HepG2 (cell line): Measurements from ENCODE around the gene GAL3ST2. TPM values are rescaled to one million over a fixed set of nuclear protein-coding genes. Genes with fewer than 3 reads are reported as not detected.

Source experiments
- ATAC-seq: fragments of 200-7000 bp; cut with Tn5 transposase; 3 replicates; pipeline ENCODE4 v1.9.1; 2020; ENCODE audit warnings: mild to moderate bottlenecking, moderate library complexity
- BruUV-seq: library from RNA; stranded (reverse); fragments of 400-500 nt; replicated peaks from 2 replicates; lab custom pipeline; 2021; lab: Mats Ljungman, UMichigan
- CTCF ChIA-PET: fragments of 300-600 bp; formaldehyde crosslinking; extraction: SDS; loops from one replicate; lab custom pipeline; 2021; ENCODE audit warnings: low total read pairs, inconsistent platforms, low intra/inter-chr PET ratio; lab: Yijun Ruan, JAX
- POLR2A ChIA-PET: fragments of 350-600 bp; sonication (Branson Sonifier 250); formaldehyde crosslinking; loops from one replicate; lab custom pipeline; 2020; ENCODE audit warnings: antibody characterized with exemption, inconsistent platforms; lab: Yijun Ruan, JAX
- DNase-seq: peaks from one replicate; pipeline ENCODE4 v3.0.0-alpha.2; 2015; ENCODE audit warnings: low spot score
- FAIRE-seq: peaks from 3 replicates; lab custom pipeline; 2011; peaks lifted over from hg19 to GRCh38; lab: Jason Lieb, UNC
- H2AFZ ChIP-seq: one replicate; pipeline ENCODE4 v1.6.1; 2011; ENCODE audit warnings: low read length, inconsistent platforms
- H3K27ac ChIP-seq: fragments of 300-600 bp; 3 replicates; pipeline ENCODE4 v1.8.0; 2011; ENCODE audit warnings: mixed run types, mild to moderate bottlenecking, mixed read lengths, low read length, inconsistent platforms; ENCODE audit not compliant: insufficient read depth; ENCODE audit errors: extremely low read length
- H3K27me3 ChIP-seq, 2 experiments: fragments of 200-600 bp in 1 of 2; 2 replicates in 1 of 2; 3 replicates in 1 of 2; pipeline versions ENCODE4 v1.6.0 to v1.8.0; 2011; ENCODE audit warnings: low read length in 2 of 2, mild to moderate bottlenecking in 2 of 2, moderate library complexity in 2 of 2, inconsistent platforms in 1 of 2; ENCODE audit not compliant: insufficient read depth in 2 of 2, control insufficient read depth in 1 of 2
- H3K36me3 ChIP-seq, 2 experiments: fragments of 200-600 bp in 1 of 2; replicated peaks in 1 of 2; 2 replicates in 1 of 2; 3 replicates in 1 of 2; pipeline versions ENCODE4 v1.5.1 to v1.8.0; 2011; ENCODE audit warnings: low read length in 2 of 2, inconsistent platforms in 1 of 2; ENCODE audit not compliant: insufficient read depth in 2 of 2, control insufficient read depth in 1 of 2
- H3K4me1 ChIP-seq: 2 replicates; pipeline ENCODE4 v1.5.1; 2012; ENCODE audit warnings: low read length, inconsistent platforms; ENCODE audit not compliant: insufficient read depth
- H3K4me2 ChIP-seq: 2 replicates; pipeline ENCODE4 v1.6.0; 2011; ENCODE audit warnings: low read depth, low read length, inconsistent platforms
- H3K4me3 ChIP-seq, 3 experiments: fragments of 200-600 bp in 1 of 3; sonication (generic), shearing (Covaris generic) in 1 of 3; replicated peaks in 1 of 3; 2 replicates each; pipeline ENCODE4 v1.5.1; 2011 to 2016; ENCODE audit warnings: low read length in 3 of 3, inconsistent platforms in 2 of 3, low read depth in 2 of 3, mild to moderate bottlenecking in 2 of 3, control low read depth in 1 of 3, mixed read lengths in 1 of 3; ENCODE audit not compliant: insufficient read depth in 1 of 3
- H3K79me2 ChIP-seq: one replicate; pipeline ENCODE4 v1.6.1; 2011; ENCODE audit warnings: low read length, inconsistent platforms; ENCODE audit not compliant: insufficient read depth
- H3K9ac ChIP-seq: 2 replicates; pipeline ENCODE4 v1.6.0; 2011; ENCODE audit warnings: mild to moderate bottlenecking, low read depth, low read length, inconsistent platforms; ENCODE audit not compliant: insufficient read depth
- H3K9me3 ChIP-seq: 2 replicates; pipeline ENCODE4 v1.5.1; 2012; ENCODE audit warnings: mild to moderate bottlenecking, low read length
- H4K20me1 ChIP-seq: 2 replicates; pipeline ENCODE4 v1.6.0; 2011; ENCODE audit warnings: inconsistent platforms, mild to moderate bottlenecking, low read length, moderate library complexity; ENCODE audit not compliant: insufficient read depth
- HNF4G ChIP-seq, 2 experiments: sonication (generic) in 1 of 2; formaldehyde crosslinking in 1 of 2; IDR thresholded peaks; 2 replicates each; pipeline versions ENCODE4 v1.4.0 to v1.6.1; 2011 to 2020; ENCODE audit warnings: borderline replicate concordance in 2 of 2, low read depth in 2 of 2, mild to moderate bottlenecking in 2 of 2, low read length in 1 of 2, missing genetic modification reagents in 1 of 2, moderate library complexity in 1 of 2
- JDP2 ChIP-seq: sonication (generic); formaldehyde crosslinking; IDR thresholded peaks from 2 replicates; pipeline ENCODE4 v1.8.1; 2022; ENCODE audit warnings: missing genetic modification reagents, borderline replicate concordance
- MED8 ChIP-seq: sonication (generic); formaldehyde crosslinking; IDR thresholded peaks from 2 replicates; pipeline ENCODE4 v1.8.1; 2023; ENCODE audit warnings: mild to moderate bottlenecking, missing genetic modification reagents; ENCODE audit not compliant: insufficient replicate concordance
- TCF7 ChIP-seq: sonication (generic); IDR thresholded peaks from 2 replicates; pipeline ENCODE4 v1.6.1; 2016; ENCODE audit warnings: antibody characterized with exemption, low read depth
- ZNF335 ChIP-seq: sonication (generic); formaldehyde crosslinking; IDR thresholded peaks from 2 replicates; pipeline ENCODE4 v1.4.0; 2020; ENCODE audit warnings: missing genetic modification reagents
- WGBS: methylation state at CpG from one replicate; pipeline ENCODE4 v1.1.6; 2017; ENCODE audit warnings: low lambda C conversion rate; 5-methylcytosine and 5-hydroxymethylcytosine counted together
- in situ Hi-C: cut with HindIII; loops from 2 replicates; pipeline ENCODE4 v1.10.0; 2017; ENCODE audit warnings: low pct_unique_long_range_greater_than_20kb; ENCODE audit not compliant: extremely low pct_ligation_motif_present
- intact Hi-C: fragments of 100-400 bp; cut with micrococcal nuclease; formaldehyde crosslinking; loops from one replicate; pipeline ENCODE4 v1.10.0; 2022; ENCODE audit not compliant: unreplicated experiment
- polyA plus RNA-seq, 8 experiments: library from polyadenylated mRNA; depleted of rRNA in 3 of 8; stranded (reverse) in 7 of 8; unstranded in 1 of 8; fragments of >200 nt; fragmentation: Illumina TruSeq in 4 of 8; extraction: Trizol in 4 of 8; gene quantifications; 2 replicates each; pipeline versions ENCODE4 v1.2.1 to v1.2.3, GENCODE V29; 2011 to 2016; ENCODE audit warnings: low read depth in 4 of 8, missing spikeins in 1 of 8, mixed read lengths in 1 of 8; ENCODE audit not compliant: insufficient read depth in 1 of 8
- total RNA-seq, 5 experiments: library from RNA; depleted of rRNA; stranded (reverse); fragments of >200 nt; fragmentation: Illumina TruSeq; extraction: Trizol; gene quantifications; 2 replicates each; pipeline ENCODE4 v1.2.3, GENCODE V29; 2016; ENCODE audit warnings: low read depth in 1 of 5
- TF ChIP-seq, protein P1 (sequence below): sonication (generic); formaldehyde crosslinking; IDR thresholded peaks from 2 replicates; pipeline ENCODE4 v1.5.1; 2020; ENCODE audit warnings: missing genetic modification reagents, mild to moderate bottlenecking, borderline replicate concordance
- TF ChIP-seq, protein P2 (sequence below): sonication (generic); formaldehyde crosslinking; IDR thresholded peaks from 2 replicates; pipeline ENCODE4 v1.4.0; 2020; ENCODE audit warnings: missing genetic modification reagents, borderline replicate concordance
- TF ChIP-seq, protein P3 (sequence below): fragments of 450-650 bp; IDR thresholded peaks from 2 replicates; pipeline ENCODE4 v1.6.1; 2017
- TF ChIP-seq, protein P4 (sequence below): sonication (generic); formaldehyde crosslinking; IDR thresholded peaks from 2 replicates; pipeline ENCODE4 v1.4.0; 2020; ENCODE audit warnings: missing genetic modification reagents
- TF ChIP-seq, protein P5 (sequence below): sonication (generic); formaldehyde crosslinking; conservative IDR thresholded peaks from 2 replicates; pipeline ENCODE4 v1.8.0; 2022; ENCODE audit warnings: mild to moderate bottlenecking, moderate library complexity, missing genetic modification reagents

Gene GAL3ST2
- total and polyA plus RNA-seq, 2 of the 13 experiments (the other 11 are each of a cell fraction or from before 2014, with no cell fraction given): 0.17 to 0.20 TPM

DNA sequence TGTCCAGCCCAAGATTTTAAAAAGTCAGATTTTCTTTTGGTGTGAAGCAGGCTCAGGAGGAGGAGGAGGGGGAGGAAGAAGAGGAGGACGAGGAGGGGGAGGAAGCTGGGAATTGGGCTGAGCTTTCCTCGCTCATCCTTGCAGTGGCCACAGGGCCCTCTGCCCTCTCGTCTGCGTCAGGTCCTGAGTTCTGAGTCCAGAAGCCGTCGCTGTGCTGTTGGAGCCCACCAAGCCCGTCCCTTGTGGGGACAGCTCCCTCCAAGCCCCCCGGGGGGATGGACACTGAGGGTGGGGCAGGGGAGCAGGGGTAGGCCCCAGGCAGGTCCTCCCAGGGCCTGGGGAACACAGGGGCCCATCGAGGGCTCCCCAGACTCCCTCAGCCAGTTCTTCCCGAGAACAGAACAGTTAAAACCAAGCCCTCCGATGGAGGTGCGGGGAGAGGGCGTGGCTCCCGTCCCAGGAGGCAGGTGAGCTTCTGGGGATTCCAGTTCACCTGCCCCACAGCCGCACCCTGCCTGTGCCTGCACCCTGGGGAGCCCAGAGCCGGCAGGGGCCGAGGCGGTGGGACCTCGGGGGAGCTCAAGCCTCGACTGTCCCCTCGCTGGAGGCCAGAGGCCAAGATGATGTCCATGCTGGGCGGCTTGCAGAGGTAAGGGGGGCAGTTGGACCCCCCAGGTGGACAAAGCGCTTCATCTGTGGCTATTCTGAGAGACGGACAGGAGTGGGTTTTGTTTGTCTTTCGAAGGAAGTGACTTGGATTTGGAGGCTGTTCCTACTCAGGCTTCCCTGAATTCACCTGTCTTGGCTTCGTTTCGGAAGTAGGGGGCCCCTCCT lies at the start of gene GAL3ST2 (continued):
- TF ChIP-seq, protein P1, sequence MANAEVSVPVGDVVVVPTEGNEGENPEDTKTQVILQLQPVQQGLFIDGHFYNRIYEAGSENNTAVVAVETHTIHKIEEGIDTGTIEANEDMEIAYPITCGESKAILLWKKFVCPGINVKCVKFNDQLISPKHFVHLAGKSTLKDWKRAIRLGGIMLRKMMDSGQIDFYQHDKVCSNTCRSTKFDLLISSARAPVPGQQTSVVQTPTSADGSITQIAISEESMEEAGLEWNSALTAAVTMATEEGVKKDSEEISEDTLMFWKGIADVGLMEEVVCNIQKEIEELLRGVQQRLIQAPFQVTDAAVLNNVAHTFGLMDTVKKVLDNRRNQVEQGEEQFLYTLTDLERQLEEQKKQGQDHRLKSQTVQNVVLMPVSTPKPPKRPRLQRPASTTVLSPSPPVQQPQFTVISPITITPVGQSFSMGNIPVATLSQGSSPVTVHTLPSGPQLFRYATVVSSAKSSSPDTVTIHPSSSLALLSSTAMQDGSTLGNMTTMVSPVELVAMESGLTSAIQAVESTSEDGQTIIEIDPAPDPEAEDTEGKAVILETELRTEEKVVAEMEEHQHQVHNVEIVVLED: no peak
- TF ChIP-seq, protein P2, sequence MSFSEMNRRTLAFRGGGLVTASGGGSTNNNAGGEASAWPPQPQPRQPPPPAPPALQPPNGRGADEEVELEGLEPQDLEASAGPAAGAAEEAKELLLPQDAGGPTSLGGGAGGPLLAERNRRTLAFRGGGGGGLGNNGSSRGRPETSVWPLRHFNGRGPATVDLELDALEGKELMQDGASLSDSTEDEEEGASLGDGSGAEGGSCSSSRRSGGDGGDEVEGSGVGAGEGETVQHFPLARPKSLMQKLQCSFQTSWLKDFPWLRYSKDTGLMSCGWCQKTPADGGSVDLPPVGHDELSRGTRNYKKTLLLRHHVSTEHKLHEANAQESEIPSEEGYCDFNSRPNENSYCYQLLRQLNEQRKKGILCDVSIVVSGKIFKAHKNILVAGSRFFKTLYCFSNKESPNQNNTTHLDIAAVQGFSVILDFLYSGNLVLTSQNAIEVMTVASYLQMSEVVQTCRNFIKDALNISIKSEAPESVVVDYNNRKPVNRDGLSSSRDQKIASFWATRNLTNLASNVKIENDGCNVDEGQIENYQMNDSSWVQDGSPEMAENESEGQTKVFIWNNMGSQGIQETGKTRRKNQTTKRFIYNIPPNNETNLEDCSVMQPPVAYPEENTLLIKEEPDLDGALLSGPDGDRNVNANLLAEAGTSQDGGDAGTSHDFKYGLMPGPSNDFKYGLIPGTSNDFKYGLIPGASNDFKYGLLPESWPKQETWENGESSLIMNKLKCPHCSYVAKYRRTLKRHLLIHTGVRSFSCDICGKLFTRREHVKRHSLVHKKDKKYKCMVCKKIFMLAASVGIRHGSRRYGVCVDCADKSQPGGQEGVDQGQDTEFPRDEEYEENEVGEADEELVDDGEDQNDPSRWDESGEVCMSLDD: no peak

DNA sequence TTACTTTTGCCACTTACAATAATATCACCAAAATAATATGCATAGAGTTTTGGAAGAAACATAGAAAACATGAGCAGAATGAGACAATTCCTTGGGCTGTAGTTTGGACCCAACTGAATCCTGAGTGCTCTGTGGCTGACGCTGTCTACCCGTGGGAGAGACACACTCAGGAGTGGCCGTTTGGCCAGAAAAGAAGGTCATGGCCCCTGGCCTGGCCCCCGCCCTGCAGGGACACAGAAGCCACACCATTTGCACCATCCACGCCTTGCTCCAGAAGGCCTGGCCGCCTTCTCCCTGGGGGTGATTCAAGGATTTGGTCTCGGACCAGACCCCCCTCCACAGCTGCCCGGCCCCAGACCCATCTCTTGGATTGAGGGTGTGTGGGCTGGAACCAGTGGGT lies 48.6 kb upstream of the GAL3ST2 start:
- Histone ChIP-seq H3K9ac (no peak overlapping the region), H2AFZ (no peak overlapping the region), H4K20me1 (no peaks in the 10 kb centered on the region), H3K4me3 (no peak overlapping the region), H3K27me3 (no peaks in the 10 kb centered on the region), H3K9me3 (no peaks in the 10 kb centered on the region), H3K27ac (no peak overlapping the region), H3K4me1 (no peaks in the 10 kb centered on the region), H3K79me2 (no peaks in the 10 kb centered on the region), H3K36me3 (peaks cover 6 to 10% of the 10 kb centered on the region in 2 experiments; a peak in 4 of 5 replicates), H3K4me2 (no peak overlapping the region)
- ATAC-seq: no peak
- in situ Hi-C loops: no loop called here
- WGBS: 94% methylated on average over 7 of the region's 8 CpGs
- BruUV-seq: TSS peak; percentile 40
- no peak for FAIRE-seq
- ChIA-PET POLR2A (interaction anchor here (1.6 kb wide), 1 partner anchor 43 kb away, joined by 5 read pairs; no protein-coding TSS in a partner anchor), CTCF (no interaction called here)
- intact Hi-C loops: no loop called here
- DNase-seq: no peak
- TF ChIP-seq, protein P3, sequence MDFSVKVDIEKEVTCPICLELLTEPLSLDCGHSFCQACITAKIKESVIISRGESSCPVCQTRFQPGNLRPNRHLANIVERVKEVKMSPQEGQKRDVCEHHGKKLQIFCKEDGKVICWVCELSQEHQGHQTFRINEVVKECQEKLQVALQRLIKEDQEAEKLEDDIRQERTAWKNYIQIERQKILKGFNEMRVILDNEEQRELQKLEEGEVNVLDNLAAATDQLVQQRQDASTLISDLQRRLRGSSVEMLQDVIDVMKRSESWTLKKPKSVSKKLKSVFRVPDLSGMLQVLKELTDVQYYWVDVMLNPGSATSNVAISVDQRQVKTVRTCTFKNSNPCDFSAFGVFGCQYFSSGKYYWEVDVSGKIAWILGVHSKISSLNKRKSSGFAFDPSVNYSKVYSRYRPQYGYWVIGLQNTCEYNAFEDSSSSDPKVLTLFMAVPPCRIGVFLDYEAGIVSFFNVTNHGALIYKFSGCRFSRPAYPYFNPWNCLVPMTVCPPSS: no peak
- TF ChIP-seq JDP2 (CRISPR knock-in tag) (no peak), HNF4G (IDR thresholded peaks at IDR 0.05; ENCODE audit: borderline replicate concordance, low read depth, low read length) (no peak), HNF4G (CRISPR knock-in tag; IDR thresholded peaks at IDR 0.05; ENCODE audit: borderline replicate concordance, low read depth) (no peak), TCF7 (no peak), ZNF335 (CRISPR knock-in tag) (no peak), MED8 (CRISPR knock-in tag) (no peak)
- TF ChIP-seq, protein P4, sequence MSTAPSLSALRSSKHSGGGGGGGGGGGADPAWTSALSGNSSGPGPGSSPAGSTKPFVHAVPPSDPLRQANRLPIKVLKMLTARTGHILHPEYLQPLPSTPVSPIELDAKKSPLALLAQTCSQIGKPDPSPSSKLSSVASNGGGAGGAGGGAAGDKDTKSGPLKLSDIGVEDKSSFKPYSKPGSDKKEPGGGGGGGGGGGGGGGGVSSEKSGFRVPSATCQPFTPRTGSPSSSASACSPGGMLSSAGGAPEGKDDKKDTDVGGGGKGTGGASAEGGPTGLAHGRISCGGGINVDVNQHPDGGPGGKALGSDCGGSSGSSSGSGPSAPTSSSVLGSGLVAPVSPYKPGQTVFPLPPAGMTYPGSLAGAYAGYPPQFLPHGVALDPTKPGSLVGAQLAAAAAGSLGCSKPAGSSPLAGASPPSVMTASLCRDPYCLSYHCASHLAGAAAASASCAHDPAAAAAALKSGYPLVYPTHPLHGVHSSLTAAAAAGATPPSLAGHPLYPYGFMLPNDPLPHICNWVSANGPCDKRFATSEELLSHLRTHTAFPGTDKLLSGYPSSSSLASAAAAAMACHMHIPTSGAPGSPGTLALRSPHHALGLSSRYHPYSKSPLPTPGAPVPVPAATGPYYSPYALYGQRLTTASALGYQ: no peak
- TF ChIP-seq, protein P5, sequence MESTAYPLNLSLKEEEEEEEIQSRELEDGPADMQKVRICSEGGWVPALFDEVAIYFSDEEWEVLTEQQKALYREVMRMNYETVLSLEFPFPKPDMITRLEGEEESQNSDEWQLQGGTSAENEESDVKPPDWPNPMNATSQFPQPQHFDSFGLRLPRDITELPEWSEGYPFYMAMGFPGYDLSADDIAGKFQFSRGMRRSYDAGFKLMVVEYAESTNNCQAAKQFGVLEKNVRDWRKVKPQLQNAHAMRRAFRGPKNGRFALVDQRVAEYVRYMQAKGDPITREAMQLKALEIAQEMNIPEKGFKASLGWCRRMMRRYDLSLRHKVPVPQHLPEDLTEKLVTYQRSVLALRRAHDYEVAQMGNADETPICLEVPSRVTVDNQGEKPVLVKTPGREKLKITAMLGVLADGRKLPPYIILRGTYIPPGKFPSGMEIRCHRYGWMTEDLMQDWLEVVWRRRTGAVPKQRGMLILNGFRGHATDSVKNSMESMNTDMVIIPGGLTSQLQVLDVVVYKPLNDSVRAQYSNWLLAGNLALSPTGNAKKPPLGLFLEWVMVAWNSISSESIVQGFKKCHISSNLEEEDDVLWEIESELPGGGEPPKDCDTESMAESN (CRISPR knock-in tag): no peak
